Measurements from ENCODE around the gene MYO9A.

Gene MYO9A, protein sequence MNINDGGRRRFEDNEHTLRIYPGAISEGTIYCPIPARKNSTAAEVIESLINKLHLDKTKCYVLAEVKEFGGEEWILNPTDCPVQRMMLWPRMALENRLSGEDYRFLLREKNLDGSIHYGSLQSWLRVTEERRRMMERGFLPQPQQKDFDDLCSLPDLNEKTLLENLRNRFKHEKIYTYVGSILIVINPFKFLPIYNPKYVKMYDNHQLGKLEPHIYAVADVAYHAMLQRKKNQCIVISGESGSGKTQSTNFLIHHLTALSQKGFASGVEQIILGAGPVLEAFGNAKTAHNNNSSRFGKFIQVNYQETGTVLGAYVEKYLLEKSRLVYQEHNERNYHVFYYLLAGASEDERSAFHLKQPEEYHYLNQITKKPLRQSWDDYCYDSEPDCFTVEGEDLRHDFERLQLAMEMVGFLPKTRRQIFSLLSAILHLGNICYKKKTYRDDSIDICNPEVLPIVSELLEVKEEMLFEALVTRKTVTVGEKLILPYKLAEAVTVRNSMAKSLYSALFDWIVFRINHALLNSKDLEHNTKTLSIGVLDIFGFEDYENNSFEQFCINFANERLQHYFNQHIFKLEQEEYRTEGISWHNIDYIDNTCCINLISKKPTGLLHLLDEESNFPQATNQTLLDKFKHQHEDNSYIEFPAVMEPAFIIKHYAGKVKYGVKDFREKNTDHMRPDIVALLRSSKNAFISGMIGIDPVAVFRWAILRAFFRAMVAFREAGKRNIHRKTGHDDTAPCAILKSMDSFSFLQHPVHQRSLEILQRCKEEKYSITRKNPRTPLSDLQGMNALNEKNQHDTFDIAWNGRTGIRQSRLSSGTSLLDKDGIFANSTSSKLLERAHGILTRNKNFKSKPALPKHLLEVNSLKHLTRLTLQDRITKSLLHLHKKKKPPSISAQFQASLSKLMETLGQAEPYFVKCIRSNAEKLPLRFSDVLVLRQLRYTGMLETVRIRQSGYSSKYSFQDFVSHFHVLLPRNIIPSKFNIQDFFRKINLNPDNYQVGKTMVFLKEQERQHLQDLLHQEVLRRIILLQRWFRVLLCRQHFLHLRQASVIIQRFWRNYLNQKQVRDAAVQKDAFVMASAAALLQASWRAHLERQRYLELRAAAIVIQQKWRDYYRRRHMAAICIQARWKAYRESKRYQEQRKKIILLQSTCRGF (N-terminal part only)

DNA sequence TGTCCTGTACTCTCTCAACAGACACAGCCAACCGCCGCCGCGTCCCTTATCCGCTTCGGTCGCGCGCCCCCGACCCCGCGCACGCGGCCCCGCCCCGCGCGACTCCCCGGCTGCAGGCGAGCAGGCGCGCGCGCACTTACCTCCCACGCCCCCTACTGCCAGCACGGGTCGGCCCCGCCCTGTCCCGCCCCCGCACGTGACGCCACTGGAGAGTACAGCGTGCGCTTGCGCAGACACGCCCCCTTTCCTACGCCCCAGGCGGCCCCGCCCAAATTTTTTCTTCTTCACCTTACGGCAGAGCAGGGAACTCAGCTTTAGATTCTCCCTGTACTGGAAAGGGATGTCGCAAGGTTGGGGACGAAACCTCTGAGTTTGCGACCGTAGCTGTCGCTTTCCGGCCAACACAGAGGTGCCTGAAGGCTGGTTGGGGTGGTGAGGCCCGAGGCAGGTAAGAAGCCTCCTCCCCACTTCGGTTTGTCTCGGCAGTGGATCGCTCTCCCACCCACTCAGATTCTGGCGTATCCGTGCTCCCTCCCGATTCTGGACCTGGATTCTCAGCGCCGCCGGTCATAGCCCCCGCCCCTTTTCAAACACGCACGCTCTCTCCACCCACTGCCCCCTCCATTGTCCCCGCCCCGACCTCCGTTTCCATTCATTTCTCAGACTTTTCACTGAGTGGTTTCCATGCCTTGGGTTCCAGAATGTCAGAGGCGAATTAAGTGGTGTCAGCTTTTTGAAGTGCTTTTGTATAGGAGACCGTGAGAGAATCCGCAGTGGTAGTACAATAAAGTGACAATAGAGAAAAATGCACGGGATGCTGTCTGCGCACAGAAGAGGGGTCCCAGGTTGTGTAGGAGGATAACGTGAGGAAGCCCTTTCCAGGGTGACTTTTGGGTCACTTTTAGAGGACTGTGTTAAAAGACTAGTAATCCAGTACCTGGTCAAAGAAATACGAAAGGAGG lies at the start of gene MYO9A, which contains the start of gene SENP8:
TSS of gene MYO9A (minus strand) at position 134 of the 962 bp plus-strand sequence. CDS start 71,587 bp downstream, outside the sequence.
TSS of gene SENP8 (plus strand) at position 387 of the 962 bp plus-strand sequence. CDS start 21,221 bp downstream, outside the sequence.
- peak; percentile 93 to 99 (median 96) for DNase-seq
- intact Hi-C loops (cut with DNase I), result loop anchor here (2.0 kb wide), 1 partner anchor 113 kb away; the partner anchor contains the start of gene PKM

DNA sequence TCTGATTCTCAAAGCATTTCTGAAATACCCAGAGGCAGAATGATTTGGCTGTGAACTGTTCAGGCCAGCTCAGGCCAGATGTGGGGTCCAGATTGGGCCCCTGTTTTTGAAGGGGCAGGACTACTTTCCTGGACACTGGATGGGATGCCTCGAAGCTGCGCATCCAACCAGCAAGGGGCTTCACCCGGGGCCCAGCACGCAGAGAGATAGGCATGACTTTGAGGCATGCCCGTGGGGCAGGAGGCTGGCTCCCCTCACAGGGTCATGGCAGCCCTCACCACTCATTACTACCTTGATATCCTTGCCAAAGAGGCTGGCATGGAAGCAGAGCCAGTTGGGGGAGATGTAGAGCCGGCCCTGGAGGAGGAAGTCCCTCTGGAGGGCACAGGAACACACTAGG lies 49.5 kb upstream of the MYO9A start:
- intact Hi-C loops (cut with DNase I), result no loop called here
- DNase-seq, result no peak

DNA sequence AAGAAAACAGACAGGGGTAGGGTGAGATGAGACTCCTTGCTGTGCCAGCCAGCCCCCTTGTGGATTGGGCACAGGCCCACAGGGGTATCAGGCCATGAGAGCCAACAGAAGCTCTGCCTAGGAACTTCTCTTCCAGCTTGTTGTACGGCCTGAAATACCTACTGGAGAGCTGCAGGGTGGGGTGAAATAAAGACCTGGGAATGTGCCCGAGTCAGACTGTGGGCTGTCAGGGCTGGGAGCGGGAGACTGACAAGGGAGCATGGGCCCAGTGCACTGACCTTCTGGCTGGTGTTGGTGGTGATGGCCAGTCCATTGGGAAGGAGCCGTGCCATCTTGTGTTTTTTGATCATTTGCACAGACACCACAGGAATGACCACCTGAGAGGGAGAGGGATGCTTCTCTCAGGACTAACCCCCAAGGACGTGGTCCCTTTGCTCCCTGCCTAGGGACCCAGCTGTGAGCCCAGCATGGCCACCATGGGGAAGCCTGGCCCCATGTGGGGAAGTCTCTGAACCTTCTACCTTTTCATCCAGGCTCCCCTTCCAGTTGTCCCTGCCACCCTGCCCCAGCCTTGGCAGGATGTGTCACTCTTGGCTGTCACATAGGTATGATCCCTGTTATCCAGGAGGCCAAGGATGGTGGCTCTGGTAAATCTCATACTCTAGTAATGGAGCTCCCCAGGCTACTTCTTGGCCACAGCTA lies 48.9 kb upstream of the MYO9A start:
- intact Hi-C loops (cut with DNase I), result no loop called here
- DNase-seq, result no peak

DNA sequence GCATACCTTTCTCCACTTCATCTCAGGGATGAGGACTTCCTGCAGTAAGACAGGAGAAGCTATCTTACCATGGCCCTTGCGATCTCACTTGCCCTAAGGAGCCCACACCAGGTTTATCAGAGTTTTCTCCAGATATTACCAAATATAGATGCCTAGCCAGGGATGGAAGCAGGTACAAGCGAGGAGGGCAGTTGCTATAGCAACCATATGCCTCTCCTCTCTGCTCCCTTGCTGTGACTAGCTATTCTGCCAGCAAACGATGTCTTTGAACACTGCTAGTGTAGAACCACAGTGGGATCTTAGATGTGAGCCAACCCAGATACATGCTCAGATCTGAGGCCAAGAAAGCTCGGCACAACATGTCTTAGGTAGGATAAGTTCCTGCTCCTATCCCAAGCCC lies 45.8 kb upstream of the MYO9A start:
- DNase-seq, result peak in 2 of 10 donors; percentile 23 to 81
- intact Hi-C loops (cut with DNase I), result no loop called here

DNA sequence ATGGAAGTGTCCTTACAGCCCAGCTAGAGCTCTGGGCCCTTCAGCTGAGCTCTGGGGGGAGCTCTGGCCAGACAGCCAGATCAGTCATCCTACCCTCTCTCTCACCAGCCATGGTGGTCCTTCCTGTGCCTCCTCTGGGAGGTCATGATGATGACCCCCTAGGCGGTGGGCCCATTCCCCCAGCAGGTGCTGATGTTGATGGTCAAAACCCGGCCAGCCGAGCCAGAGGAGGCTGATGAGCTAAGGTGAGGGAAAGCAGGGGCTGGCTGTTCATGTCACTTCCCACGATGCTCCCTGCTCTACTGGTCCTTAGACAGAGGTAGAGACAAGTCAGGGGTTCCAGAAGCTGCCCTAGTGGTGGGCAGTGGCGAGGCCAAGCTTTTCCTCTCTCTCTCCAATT lies 44.6 kb upstream of the MYO9A start:
- intact Hi-C loops (cut with DNase I), result no loop called here
- DNase-seq, result peak in 1 of 10 donors; percentile 75

DNA sequence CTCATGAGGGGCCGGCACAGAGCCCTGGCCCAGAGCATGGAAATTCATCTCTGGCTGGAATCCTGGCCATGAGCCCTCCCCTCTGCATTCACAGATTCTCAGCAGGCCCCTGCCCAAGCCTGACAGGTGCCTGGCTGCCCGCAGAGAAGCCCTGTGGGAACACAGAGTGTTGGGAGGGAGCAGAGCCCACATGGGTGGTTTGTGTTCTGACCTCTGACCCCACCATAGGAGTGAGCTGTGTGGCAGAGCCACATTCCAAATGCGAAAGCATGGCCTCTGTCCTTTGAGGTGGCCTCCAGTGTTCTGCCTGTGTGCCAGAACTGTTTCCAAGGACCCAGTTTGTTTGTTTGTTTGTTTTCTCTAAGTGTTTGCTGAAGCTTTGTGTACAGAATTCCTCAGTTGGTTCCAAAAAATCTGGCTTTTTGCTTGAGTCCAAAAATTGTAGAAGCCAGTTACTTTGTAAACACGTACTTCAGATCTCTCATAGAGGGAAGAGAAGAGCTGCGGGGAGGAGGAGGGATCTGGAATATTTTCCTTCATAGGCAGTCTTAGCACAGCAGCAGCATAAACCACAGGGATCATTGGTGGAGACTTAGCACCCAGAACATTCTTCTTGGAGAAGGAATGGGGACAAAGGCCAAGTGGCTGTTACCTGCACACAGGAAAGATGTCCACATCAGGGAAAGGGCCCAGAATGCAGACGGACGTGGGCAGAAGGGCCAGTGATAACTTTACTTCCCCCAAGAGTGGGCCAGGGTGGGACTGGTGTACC lies 43.6 kb upstream of the MYO9A start:
- intact Hi-C loops (cut with DNase I), result no loop called here
- DNase-seq, result no peak

DNA sequence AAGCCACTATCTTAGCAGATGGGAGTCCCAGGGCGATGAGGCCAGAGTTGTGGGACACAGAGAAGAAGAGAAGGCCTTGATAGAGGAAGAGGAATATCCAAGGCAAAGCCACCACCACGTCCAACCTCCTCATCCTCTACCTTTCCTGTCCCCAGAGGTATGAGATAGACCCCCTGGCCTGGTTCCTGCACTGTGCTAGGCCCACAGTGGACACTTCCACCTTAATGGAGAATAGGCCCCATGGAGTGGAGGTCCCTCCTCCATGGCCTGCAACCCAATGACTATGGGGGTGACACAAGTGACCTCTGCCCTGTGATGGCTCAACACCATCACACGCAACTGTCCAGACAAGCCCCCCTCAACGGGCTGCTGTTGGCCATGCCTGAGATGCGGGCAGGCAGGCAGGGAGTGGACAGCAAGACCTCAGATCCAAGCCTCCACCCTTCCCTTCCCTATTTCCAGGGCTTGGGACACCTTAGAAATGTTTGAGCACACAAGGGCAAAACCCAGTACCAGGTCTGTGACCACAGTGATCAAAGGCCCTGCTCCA lies 42.8 kb upstream of the MYO9A start:
- intact Hi-C loops (cut with DNase I), result no loop called here
- no peak for DNase-seq

DNA sequence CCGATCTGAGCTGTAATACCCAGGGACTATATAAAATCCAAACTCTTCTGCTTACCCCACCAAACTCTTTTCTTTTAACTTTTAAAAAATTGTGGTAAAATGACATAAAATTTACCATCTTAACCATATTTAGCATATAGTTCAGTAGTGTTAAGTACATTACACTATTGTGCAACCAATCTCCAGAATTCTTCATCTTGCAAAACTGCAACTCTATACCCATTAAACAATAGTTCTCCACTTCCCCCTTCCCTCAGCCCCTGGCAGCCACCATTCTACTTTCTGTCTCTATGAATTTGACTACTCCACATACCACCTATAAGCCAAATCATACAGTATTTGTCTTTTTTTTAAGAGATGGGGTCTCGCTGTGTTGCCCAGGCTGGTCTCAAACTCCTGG lies 39.0 kb upstream of the MYO9A start:
- no peak for DNase-seq
- intact Hi-C loops (cut with DNase I), result loop anchor here (2.0 kb wide), 1 partner anchor 412 kb away; no protein-coding TSS in a partner anchor

DNA sequence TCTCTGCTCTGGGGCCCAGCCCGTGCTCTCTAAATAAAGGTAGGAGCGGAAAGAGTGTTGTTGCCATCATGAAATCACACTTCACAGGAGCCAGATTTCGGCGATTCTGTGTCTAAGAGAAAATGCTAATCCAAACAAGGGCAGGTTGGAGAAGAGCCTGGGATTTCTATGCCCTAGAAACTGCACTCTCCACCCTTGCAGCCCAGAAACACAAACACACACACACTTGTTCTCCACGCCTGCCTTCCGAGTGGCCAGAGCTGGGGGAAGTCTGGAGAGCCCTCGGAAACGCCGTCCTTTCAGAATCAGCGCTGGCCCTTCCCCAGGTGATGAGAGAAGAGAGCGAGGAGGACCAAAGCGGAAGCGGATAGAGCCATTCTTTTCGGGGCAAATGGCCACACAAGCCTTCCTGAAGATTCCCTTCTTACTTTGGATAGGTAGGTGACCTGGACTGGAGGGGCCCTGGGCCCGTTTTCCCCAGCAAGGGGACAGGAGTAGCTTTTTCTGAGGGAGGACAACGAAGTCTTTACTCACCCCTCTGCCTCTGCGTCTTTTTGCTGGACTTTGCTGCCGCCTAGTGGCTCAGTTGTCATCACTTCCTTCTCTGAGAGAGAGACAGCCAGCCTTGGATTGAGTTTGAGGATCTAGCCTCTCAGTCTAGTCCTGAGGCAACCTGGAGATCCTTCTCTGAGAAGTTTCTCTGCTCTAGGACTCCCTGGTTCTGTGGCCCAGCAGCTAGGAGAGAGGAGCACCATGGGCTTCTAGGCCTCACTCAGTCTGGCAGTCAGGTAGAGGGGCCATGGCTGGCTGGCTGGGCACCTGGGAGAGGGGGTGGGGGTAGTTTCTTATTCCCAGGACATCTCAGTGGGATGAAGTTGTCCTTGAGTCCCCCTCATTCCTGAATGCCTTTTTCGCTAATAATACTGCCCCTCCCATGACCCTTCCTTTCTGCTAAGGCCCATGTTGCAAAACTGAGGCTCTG lies 38.0 kb upstream of the MYO9A start:
- peak; percentile 78 to 97 (median 91) for DNase-seq
- intact Hi-C loops (cut with DNase I), result loop anchor here (1.0 to 2.0 kb wide), 2 partner anchors 376 to 411 kb away; no protein-coding TSS in a partner anchor

DNA sequence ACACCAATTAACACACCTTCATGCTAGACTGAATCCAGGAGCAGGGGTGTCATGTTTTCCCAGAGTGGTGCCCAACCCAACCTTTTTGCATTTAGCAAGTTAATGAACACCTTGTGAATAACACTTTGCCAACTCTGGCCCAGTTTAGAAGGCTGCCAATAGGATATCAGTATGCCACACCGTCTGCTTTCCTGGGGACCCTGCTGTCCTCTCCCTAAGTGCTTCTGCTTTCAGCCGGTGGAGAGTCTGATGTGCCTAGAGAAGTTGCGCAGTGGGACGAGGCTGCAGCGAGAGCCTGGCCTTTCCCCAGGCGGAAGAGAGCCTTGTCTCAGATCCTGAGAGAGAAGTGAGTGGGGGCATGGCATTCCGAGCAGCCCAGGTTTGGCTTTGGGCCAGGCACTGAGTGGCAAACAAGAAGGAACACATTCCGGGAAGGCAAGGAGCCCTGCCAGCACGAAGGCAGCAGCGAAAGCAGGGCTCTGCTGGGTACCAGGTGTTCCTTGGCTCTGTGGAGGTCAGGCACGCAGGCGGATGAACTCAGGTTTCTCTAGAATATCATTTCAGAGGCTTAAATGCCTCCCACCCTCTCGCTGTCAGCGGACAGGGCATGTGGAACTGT lies 37.2 kb upstream of the MYO9A start:
- DNase-seq, result peak; percentile 50 to 95 (median 73)
- intact Hi-C loops (cut with DNase I), result loop anchor here (1.0 kb wide), 1 partner anchor 375 kb away; no protein-coding TSS in a partner anchor

DNA sequence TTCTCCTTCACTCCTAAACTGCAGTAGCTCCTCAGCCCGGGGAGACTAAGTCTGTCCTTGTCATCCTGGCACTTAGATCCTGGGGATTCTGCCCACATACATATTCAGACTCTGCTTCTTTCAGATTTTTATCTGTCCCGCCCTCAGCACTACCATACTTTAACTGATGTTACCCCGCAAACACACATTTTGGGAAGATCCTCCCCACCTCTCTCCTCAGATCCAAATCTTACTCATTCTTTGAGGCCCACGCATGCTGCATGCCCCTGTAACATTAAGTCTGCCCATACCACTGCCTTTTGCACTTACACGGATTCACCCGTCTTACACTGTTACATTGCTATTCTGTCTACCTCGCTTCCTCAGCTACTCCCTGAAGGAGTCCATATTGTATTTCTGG lies 36.4 kb upstream of the MYO9A start:
- intact Hi-C loops (cut with DNase I), result no loop called here
- DNase-seq, result no peak

DNA sequence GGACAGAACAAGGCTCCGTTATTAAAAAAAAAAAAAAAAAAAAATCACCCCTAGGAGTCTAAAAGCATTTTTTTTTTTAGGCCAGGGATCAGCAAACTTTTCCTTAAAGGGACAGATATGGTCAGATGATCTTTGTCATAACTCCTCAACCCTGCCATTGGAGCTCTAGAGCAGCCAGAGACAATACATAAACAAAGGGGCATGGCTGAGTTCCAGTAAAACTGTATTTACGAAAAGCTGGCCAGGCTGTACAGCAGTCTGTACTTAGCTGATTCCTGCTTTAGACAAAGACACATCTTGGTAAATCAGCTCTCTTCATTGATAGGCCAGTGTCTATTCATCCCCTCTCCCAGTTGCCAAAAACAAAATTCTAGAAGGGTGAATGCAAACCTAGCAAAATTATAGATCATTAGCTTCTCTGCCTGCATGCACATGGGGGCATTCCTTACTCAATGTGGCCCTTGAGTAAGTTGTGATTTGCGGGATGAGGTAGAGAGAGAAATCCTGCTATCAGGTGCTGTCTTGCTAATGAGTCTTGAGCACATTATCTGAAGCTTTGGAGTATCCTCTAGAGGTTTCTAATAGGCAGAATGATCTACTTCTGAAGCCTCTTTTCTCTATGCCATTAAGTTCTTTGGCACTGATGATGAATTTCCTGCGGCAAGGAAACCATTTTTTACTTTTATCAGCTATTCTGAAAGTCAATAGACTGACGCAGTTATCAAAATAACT lies 35.5 kb upstream of the MYO9A start:
- intact Hi-C loops (cut with DNase I), result no loop called here
- no peak for DNase-seq

DNA sequence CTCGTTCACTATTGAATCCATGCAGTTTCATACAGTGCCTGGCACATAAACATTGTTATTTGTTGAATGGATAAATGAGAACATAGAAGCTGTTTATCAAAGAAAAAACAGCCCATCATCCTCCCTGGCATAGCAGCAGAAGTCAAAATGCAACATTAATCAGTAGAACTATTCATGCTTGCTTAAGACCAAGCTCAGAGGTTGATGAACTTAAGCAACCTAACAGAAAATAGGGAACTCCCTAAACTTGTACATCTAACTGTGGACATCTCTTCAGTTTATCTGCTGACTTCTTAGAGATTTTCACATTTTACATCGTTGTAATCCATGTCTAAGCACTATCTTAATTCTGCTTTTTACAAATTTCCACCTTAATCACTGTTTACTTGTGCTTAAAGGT lies 29.5 kb upstream of the MYO9A start:
- DNase-seq, result no peak
- intact Hi-C loops (cut with DNase I), result no loop called here

DNA sequence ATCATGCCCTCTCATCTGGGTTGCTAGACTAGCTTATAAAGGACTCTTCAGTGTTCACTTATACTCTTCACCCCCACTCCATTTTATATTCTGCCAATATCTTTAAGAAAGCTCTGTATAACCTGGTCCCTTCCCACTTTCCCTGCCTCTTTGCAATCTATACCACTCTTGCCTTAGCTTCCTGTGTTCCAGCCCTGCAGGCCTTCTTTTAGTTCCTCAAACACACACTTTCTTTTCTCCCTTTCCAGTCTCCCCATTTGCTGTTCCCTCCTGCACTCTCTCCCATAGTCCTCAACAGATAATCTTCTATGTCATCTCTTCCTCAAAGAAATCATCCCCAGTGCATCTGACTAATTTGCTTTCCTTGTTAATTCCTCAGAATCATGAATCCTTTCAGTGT lies 29.0 kb upstream of the MYO9A start:
- intact Hi-C loops (cut with DNase I), result no loop called here
- DNase-seq, result no peak

DNA sequence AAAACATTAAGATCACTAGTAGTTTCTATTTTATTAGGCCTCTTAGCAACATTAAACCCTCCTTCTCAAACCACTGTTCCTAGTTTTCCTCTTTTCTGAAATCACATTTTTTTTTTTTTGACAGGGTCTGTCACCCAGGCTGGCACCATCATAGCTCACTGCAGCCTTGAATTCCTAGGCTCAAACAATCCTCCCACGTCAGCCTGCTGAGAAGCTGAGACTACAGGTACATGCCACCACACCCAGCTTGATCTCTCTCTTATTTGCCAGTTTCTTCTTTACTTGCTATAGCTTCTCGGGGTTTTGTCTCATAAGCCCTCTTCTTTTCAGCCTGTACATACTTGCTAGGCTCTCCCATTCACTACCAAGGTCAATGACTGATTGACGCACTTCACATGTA lies 28.3 kb upstream of the MYO9A start:
- no peak for DNase-seq
- intact Hi-C loops (cut with DNase I), result no loop called here
